Epithelial cell of proximal tubule (primary cell): Measurements from ENCODE around the gene CTRL. TPM values are rescaled to one million over a fixed set of nuclear protein-coding genes. Genes with fewer than 3 reads are reported as not detected.

Source experiments
- DNase-seq: peaks from one replicate; pipeline ENCODE4 v3.0.0-alpha.2; 2011; ENCODE audit warnings: low read depth
- H3K4me3 ChIP-seq: 2 replicates; pipeline ENCODE4 v1.5.1; 2011; ENCODE audit warnings: low read depth, mild to moderate bottlenecking, low read length
- CTCF ChIP-seq: conservative IDR thresholded peaks from 2 replicates; pipeline ENCODE4 v1.5.1; 2012; ENCODE audit warnings: low read depth, mild to moderate bottlenecking, low read length
- total RNA-seq: library from RNA; depleted of rRNA; stranded (reverse); fragments of >200 nt; gene quantifications from 2 replicates; pipeline ENCODE4 v1.2.3, GENCODE V29; 2015

Gene CTRL
- total RNA-seq, 1 donor from 2014 or later, result 2.1 TPM

- H3K4me3 ChIP-seq, result no peak overlapping the region
- DNase-seq, result no peak
- no peak for TF ChIP-seq CTCF
These were observed 21.5 kb downstream of the CTRL start for GRCh38 chr16:67910158-67910557.

DNA sequence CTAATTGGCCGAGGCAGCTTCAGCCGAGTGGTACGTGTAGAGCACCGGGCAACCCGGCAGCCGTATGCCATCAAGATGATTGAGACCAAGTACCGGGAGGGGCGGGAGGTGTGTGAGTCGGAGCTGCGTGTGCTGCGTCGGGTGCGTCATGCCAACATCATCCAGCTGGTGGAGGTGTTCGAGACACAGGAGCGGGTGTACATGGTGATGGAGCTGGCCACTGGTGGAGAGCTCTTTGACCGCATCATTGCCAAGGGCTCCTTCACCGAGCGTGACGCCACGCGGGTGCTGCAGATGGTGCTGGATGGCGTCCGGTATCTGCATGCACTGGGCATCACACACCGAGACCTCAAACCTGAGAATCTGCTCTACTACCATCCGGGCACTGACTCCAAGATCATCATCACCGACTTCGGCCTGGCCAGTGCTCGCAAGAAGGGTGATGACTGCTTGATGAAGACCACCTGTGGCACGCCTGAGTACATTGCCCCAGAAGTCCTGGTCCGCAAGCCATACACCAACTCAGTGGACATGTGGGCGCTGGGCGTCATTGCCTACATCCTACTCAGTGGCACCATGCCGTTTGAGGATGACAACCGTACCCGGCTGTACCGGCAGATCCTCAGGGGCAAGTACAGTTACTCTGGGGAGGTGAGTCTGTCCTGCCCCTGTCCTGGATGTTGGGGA, 22.5 kb downstream of the CTRL start:
- no peak for TF ChIP-seq CTCF
- DNase-seq, result no peak
- H3K4me3 ChIP-seq, result no peak overlapping the region

DNA sequence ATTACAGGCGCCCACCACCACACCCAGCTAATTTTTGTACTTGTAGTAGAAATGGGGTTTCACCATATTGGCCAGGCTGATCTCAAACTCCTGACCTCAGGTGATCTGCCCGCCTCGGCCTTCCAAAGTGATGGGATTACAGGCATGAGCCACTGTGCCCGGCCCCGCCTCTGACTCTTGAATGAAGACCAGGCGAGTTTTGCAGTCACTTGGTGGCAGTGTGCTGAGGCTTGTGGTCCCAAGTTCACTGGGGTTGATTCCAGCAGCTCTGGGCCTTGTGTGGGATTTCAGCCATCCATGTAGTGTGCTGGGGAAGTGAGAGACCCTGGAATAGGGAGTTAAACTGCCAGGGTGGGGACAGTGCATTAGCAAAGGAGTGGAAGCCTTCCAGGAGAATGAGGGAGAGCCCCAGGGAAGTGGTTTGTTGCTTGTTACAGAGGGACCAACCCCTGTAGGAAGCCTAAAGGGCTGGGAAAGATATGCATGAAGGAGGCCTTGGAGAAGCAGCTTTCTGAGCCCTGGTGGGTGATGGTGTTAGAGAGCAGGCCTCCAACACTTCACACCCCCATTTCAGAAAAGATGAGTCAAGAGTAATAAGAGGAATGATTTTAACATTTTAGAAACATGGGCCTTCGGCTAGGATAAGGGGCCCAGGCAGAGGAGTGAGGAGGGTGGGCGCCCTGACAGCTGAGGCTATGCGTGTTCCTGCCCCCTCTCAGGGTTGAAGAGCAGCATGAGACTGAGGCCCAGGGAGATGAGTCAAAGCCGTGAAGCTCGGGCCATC, 24.1 kb downstream of the CTRL start:
- no peak for DNase-seq
- H3K4me3 ChIP-seq, result no peak overlapping the region
- no peak for TF ChIP-seq CTCF

- TF ChIP-seq CTCF, result no peak
- DNase-seq, result no peak
- no peak overlapping the region for H3K4me3 ChIP-seq
These were observed 28.8 kb downstream of the CTRL start for GRCh38 chr16:67902831-67903230.

GRCh38 chr16:67901734-67902133, 29.9 kb downstream of the CTRL start:
- DNase-seq, result no peak
- no peak overlapping the region for H3K4me3 ChIP-seq
- TF ChIP-seq CTCF, result no peak

- DNase-seq, result no peak
- no peak for TF ChIP-seq CTCF
- no peak overlapping the region for H3K4me3 ChIP-seq
These were observed 34.4 kb downstream of the CTRL start for GRCh38 chr16:67897231-67897630.
